HepG2 (cell line): ENCODE measurements around the gene ZNF318. TPM values are rescaled to one million over a fixed set of nuclear protein-coding genes. Genes with fewer than 3 reads are reported as not detected.

ENCODE experiments used
- CEBPB ChIP-seq: IDR thresholded peaks from 2 replicates; pipeline ENCODE4 v1.6.1; 2011; ENCODE audit warnings: low read depth, low read length, improper control_type of control experiment, borderline replicate concordance
- EHMT2 ChIP-seq: fragments of 200-600 bp; sonication (generic); IDR thresholded peaks from 2 replicates; pipeline ENCODE4 v1.7.0; 2017; ENCODE audit warnings: antibody characterized with exemption, low read depth, low read length, borderline replicate concordance
- KDM3A ChIP-seq: IDR thresholded peaks from 2 replicates; pipeline ENCODE4 v1.6.1; 2018; ENCODE audit warnings: low read depth, missing compliant biosample characterization
- MAZ ChIP-seq, 2 experiments: sonication (generic) in 1 of 2; formaldehyde crosslinking in 1 of 2; IDR thresholded peaks; 2 replicates each; pipeline versions ENCODE4 v1.5.0 to v1.6.1; 2012 to 2020; ENCODE audit warnings: low read depth in 2 of 2, mild to moderate bottlenecking in 2 of 2, borderline replicate concordance in 1 of 2, improper control_type of control experiment in 1 of 2, low read length in 1 of 2, missing genetic modification reagents in 1 of 2, moderate library complexity in 1 of 2
- MTA1 ChIP-seq: sonication (generic); formaldehyde crosslinking; IDR thresholded peaks from 2 replicates; pipeline ENCODE4 v1.4.0; 2020; ENCODE audit warnings: missing genetic modification reagents, mild to moderate bottlenecking, borderline replicate concordance
- NFYB ChIP-seq: sonication (generic); formaldehyde crosslinking; IDR thresholded peaks from 2 replicates; pipeline ENCODE4 v1.4.0; 2020; ENCODE audit warnings: missing genetic modification reagents
- NONO ChIP-seq, 2 experiments: fragments of 450-650 bp in 1 of 2; sonication (generic) in 1 of 2; formaldehyde crosslinking in 1 of 2; IDR thresholded peaks in 1 of 2; conservative IDR thresholded peaks in 1 of 2; 2 replicates each; pipeline versions ENCODE4 v1.6.1 to v1.8.0; 2017 to 2022; ENCODE audit warnings: mild to moderate bottlenecking in 1 of 2, missing genetic modification reagents in 1 of 2, moderate library complexity in 1 of 2
- NR2C2 ChIP-seq: sonication (generic); formaldehyde crosslinking; IDR thresholded peaks from 2 replicates; pipeline ENCODE4 v1.4.0; 2020; ENCODE audit warnings: missing genetic modification reagents, mild to moderate bottlenecking, moderate library complexity, borderline replicate concordance
- SP2 ChIP-seq: sonication (generic); formaldehyde crosslinking; IDR thresholded peaks from 2 replicates; pipeline ENCODE4 v1.5.1; 2020; ENCODE audit warnings: mild to moderate bottlenecking, missing genetic modification reagents
- ZBTB38 ChIP-seq: sonication (generic); formaldehyde crosslinking; IDR thresholded peaks from 2 replicates; pipeline ENCODE4 v1.5.1; 2020; ENCODE audit warnings: mild to moderate bottlenecking, missing genetic modification reagents
- ZBTB7A ChIP-seq: sonication (generic); formaldehyde crosslinking; IDR thresholded peaks from 2 replicates; pipeline ENCODE4 v1.8.0; 2022; ENCODE audit warnings: mild to moderate bottlenecking, missing genetic modification reagents
- ZNF292 ChIP-seq: sonication (generic); formaldehyde crosslinking; IDR thresholded peaks from 2 replicates; pipeline ENCODE4 v1.8.1; 2022; ENCODE audit warnings: mild to moderate bottlenecking, low read depth, missing genetic modification reagents, borderline replicate concordance
- ZNF543 ChIP-seq: sonication (generic); formaldehyde crosslinking; IDR thresholded peaks from 2 replicates; pipeline ENCODE4 v1.4.0; 2020; ENCODE audit warnings: mild to moderate bottlenecking, missing genetic modification reagents
- ZNF781 ChIP-seq: sonication (generic); formaldehyde crosslinking; IDR thresholded peaks from 2 replicates; pipeline ENCODE4 v1.5.1; 2020; ENCODE audit warnings: borderline replicate concordance, mild to moderate bottlenecking, missing genetic modification reagents; ENCODE audit errors: not compliant biosample characterization
- ZNF883 ChIP-seq: sonication (generic); formaldehyde crosslinking; IDR thresholded peaks from 2 replicates; pipeline ENCODE4 v1.5.1; 2020; ENCODE audit warnings: mild to moderate bottlenecking, missing genetic modification reagents; ENCODE audit errors: not compliant biosample characterization
- ZSCAN21 ChIP-seq: sonication (generic); formaldehyde crosslinking; IDR thresholded peaks from 2 replicates; pipeline ENCODE4 v1.8.0; 2022; ENCODE audit warnings: mild to moderate bottlenecking, missing genetic modification reagents, moderate library complexity, borderline replicate concordance
- polyA plus RNA-seq, 8 experiments: library from polyadenylated mRNA; depleted of rRNA in 3 of 8; stranded (reverse) in 7 of 8; unstranded in 1 of 8; fragments of >200 nt; fragmentation: Illumina TruSeq in 4 of 8; extraction: Trizol in 4 of 8; gene quantifications; 2 replicates each; pipeline versions ENCODE4 v1.2.1 to v1.2.3, GENCODE V29; 2011 to 2016; ENCODE audit warnings: low read depth in 4 of 8, missing spikeins in 1 of 8, mixed read lengths in 1 of 8; ENCODE audit not compliant: insufficient read depth in 1 of 8
- total RNA-seq, 5 experiments: library from RNA; depleted of rRNA; stranded (reverse); fragments of >200 nt; fragmentation: Illumina TruSeq; extraction: Trizol; gene quantifications; 2 replicates each; pipeline ENCODE4 v1.2.3, GENCODE V29; 2016; ENCODE audit warnings: low read depth in 1 of 5
- TF ChIP-seq, protein P1 (sequence below): sonication (generic); formaldehyde crosslinking; IDR thresholded peaks from 2 replicates; pipeline ENCODE4 v1.5.0; 2020; ENCODE audit warnings: mild to moderate bottlenecking, missing genetic modification reagents, borderline replicate concordance
- TF ChIP-seq, protein P2 (sequence below): IDR thresholded peaks from 2 replicates; pipeline ENCODE4 v1.6.1; 2016; ENCODE audit warnings: mild to moderate bottlenecking
- TF ChIP-seq, protein P3 (sequence below): sonication (generic); formaldehyde crosslinking; IDR thresholded peaks from 2 replicates; pipeline ENCODE4 v1.9.0; 2022; ENCODE audit warnings: low read depth, missing genetic modification reagents
- TF ChIP-seq, protein P4 (sequence below): IDR thresholded peaks from 2 replicates; pipeline ENCODE4 v1.6.1; 2016; ENCODE audit warnings: missing compliant biosample characterization, missing genetic modification reagents, borderline replicate concordance
- TF ChIP-seq, protein P5 (sequence below): IDR thresholded peaks from 2 replicates; pipeline ENCODE4 v1.6.1; 2016; ENCODE audit warnings: missing genetic modification reagents, missing compliant biosample characterization

The ZNF318 gene
- total and polyA plus RNA-seq, 2 of the 13 experiments (the other 11 are each of a cell fraction or from before 2014, with no cell fraction given) = 13.0 to 14.5 TPM

DNA sequence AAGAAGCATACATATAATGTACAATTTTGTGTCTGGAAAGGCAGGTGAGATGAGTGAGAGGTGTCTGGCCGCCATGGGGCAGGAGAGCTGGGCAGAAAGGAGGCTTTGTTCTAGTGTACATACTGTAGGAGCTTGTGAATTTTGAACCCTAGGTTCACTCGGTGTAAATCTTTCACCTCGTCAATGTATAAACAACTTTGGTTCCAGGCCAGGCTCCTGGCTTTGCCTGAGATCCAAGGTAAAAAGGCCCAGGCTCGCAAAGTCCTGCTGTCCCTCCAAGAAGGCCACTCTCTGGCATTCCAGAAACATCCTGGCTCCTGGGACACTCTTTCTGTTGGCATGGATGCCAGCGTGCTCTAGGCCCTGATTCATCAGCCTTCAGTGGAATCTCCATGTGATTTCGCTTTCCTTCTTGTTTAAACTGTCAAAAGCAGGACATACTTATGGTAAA, 78.5 kb downstream of the ZNF318 start (continued):
- TF ChIP-seq, protein P1, sequence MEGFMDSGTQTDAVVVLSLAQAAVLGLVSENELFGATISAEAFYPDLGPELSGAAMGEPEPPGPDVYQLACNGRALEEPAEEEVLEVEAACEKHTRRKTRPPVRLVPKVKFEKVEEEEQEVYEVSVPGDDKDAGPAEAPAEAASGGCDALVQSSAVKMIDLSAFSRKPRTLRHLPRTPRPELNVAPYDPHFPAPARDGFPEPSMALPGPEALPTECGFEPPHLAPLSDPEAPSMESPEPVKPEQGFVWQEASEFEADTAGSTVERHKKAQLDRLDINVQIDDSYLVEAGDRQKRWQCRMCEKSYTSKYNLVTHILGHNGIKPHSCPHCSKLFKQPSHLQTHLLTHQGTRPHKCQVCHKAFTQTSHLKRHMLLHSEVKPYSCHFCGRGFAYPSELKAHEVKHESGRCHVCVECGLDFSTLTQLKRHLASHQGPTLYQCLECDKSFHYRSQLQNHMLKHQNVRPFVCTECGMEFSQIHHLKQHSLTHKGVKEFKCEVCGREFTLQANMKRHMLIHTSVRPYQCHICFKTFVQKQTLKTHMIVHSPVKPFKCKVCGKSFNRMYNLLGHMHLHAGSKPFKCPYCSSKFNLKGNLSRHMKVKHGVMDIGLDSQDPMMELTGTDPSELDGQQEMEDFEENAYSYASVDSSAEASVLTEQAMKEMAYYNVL (CRISPR knock-in tag) = 0 out of 2 replicates have a peak, but pooled peaks have one; percentile 66
- TF ChIP-seq NR2C2 (CRISPR knock-in tag) = 0 out of 2 replicates have a peak, but pooled peaks have one; percentile 48
- TF ChIP-seq, protein P2, sequence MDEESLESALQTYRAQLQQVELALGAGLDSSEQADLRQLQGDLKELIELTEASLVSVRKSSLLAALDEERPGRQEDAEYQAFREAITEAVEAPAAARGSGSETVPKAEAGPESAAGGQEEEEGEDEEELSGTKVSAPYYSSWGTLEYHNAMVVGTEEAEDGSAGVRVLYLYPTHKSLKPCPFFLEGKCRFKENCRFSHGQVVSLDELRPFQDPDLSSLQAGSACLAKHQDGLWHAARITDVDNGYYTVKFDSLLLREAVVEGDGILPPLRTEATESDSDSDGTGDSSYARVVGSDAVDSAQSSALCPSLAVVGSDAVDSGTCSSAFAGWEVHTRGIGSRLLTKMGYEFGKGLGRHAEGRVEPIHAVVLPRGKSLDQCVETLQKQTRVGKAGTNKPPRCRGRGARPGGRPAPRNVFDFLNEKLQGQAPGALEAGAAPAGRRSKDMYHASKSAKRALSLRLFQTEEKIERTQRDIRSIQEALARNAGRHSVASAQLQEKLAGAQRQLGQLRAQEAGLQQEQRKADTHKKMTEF = peak; percentile 93
- peak; percentile 9; the same call in 1 of the 2 replicates for TF ChIP-seq NFYB
- peak; percentile 63; the same call in 1 of the 2 replicates for TF ChIP-seq ZSCAN21 (CRISPR knock-in tag)
- TF ChIP-seq SP2 (CRISPR knock-in tag) = no peak
- TF ChIP-seq ZNF781 (CRISPR knock-in tag) = peak; percentile 64
- TF ChIP-seq EHMT2 = no peak
- TF ChIP-seq, protein P3, sequence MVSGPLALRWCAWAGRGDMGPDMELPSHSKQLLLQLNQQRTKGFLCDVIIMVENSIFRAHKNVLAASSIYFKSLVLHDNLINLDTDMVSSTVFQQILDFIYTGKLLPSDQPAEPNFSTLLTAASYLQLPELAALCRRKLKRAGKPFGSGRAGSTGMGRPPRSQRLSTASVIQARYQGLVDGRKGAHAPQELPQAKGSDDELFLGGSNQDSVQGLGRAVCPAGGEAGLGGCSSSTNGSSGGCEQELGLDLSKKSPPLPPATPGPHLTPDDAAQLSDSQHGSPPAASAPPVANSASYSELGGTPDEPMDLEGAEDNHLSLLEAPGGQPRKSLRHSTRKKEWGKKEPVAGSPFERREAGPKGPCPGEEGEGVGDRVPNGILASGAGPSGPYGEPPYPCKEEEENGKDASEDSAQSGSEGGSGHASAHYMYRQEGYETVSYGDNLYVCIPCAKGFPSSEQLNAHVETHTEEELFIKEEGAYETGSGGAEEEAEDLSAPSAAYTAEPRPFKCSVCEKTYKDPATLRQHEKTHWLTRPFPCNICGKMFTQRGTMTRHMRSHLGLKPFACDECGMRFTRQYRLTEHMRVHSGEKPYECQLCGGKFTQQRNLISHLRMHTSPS (CRISPR knock-in tag) = peak; percentile 85
- TF ChIP-seq, protein P4, sequence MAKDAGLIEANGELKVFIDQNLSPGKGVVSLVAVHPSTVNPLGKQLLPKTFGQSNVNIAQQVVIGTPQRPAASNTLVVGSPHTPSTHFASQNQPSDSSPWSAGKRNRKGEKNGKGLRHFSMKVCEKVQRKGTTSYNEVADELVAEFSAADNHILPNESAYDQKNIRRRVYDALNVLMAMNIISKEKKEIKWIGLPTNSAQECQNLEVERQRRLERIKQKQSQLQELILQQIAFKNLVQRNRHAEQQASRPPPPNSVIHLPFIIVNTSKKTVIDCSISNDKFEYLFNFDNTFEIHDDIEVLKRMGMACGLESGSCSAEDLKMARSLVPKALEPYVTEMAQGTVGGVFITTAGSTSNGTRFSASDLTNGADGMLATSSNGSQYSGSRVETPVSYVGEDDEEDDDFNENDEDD = peak; percentile 35; the same call in 1 of the 2 replicates
- TF ChIP-seq, protein P5, sequence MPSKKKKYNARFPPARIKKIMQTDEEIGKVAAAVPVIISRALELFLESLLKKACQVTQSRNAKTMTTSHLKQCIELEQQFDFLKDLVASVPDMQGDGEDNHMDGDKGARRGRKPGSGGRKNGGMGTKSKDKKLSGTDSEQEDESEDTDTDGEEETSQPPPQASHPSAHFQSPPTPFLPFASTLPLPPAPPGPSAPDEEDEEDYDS (CRISPR knock-in tag) = peak; percentile 79
- no peak for TF ChIP-seq ZBTB7A
- no peak for TF ChIP-seq ZNF543 (CRISPR knock-in tag)
- TF ChIP-seq ZBTB38 = peak; percentile 32; the same call in 1 of the 2 replicates
- no peak for TF ChIP-seq MAZ (IDR thresholded peaks at IDR 0.05; ENCODE audit: borderline replicate concordance, low read depth, low read length)
- TF ChIP-seq MAZ (CRISPR knock-in tag; IDR thresholded peaks at IDR 0.05; ENCODE audit: low read depth) = 0 out of 2 replicates have a peak, but pooled peaks have one; percentile 23
- TF ChIP-seq ZNF883 (CRISPR knock-in tag) = peak; percentile 64
- peak; percentile 60; the same call in 1 of the 2 replicates for TF ChIP-seq KDM3A
- no peak for TF ChIP-seq CEBPB
- peak; percentile 70; the same call in 1 of the 2 replicates for TF ChIP-seq MTA1 (CRISPR knock-in tag)
- TF ChIP-seq NONO (IDR thresholded peaks at IDR 0.05) = no peak
- 0 out of 2 replicates have a peak, but pooled peaks have one; percentile 55 for TF ChIP-seq NONO (CRISPR knock-in tag; conservative IDR thresholded peaks at IDR 0.05)
- TF ChIP-seq ZNF292 (CRISPR knock-in tag) = peak; percentile 81; the same call in 1 of the 2 replicates
